Mesenchymal stem cell (in vitro differentiated cells and primary cell): ENCODE measurements around the gene PANK4.

Experiments used
- DNase-seq: peaks from one replicate; pipeline ENCODE4 v3.0.0-alpha.2; 2013
- H2AFZ ChIP-seq: one replicate; pipeline ENCODE4 v1.6.1; 2013; ENCODE audit warnings: low read depth, mild to moderate bottlenecking, control low read depth, inconsistent platforms, low read length, moderate library complexity
- H2AK5ac ChIP-seq: 2 replicates; pipeline ENCODE4 v1.6.1; 2013; ENCODE audit warnings: low read length, moderate library complexity, mild to moderate bottlenecking, inconsistent platforms; ENCODE audit not compliant: severe bottlenecking
- H2BK120ac ChIP-seq: one replicate; pipeline ENCODE4 v1.6.1; 2013; ENCODE audit warnings: low read depth, mild to moderate bottlenecking, inconsistent platforms, low read length, moderate library complexity
- H2BK12ac ChIP-seq, 2 experiments: one replicate each; pipeline ENCODE4 v1.6.1; 2013; ENCODE audit warnings: inconsistent platforms in 2 of 2, low read length in 2 of 2, mild to moderate bottlenecking in 2 of 2, moderate library complexity in 2 of 2, control low read depth in 1 of 2
- H2BK15ac ChIP-seq: one replicate; pipeline ENCODE4 v1.6.1; 2013; ENCODE audit warnings: mild to moderate bottlenecking, low read depth, inconsistent platforms; ENCODE audit not compliant: poor library complexity, severe bottlenecking
- H2BK5ac ChIP-seq: 2 replicates; pipeline ENCODE4 v1.6.1; 2013; ENCODE audit warnings: low read depth, mild to moderate bottlenecking, low read length, control low read depth, inconsistent platforms; ENCODE audit not compliant: poor library complexity, severe bottlenecking
- H3K14ac ChIP-seq, 2 experiments: one replicate each; pipeline ENCODE4 v1.6.1; 2013; ENCODE audit warnings: inconsistent platforms in 2 of 2, low read length in 2 of 2, control low read depth in 1 of 2, mild to moderate bottlenecking in 1 of 2, moderate library complexity in 1 of 2
- H3K18ac ChIP-seq, 2 experiments: one replicate each; pipeline ENCODE4 v1.6.1; 2013; ENCODE audit warnings: inconsistent platforms in 2 of 2, low read length in 2 of 2, control low read depth in 1 of 2, low read depth in 1 of 2, mild to moderate bottlenecking in 1 of 2
- H3K23ac ChIP-seq, 2 experiments: one replicate each; pipeline ENCODE4 v1.6.1; 2013; ENCODE audit warnings: inconsistent platforms in 2 of 2, low read length in 2 of 2, mild to moderate bottlenecking in 2 of 2, moderate library complexity in 2 of 2, control low read depth in 1 of 2
- H3K27ac ChIP-seq: 2 replicates; pipeline ENCODE4 v1.5.1; 2013; ENCODE audit warnings: mild to moderate bottlenecking, moderate library complexity, low read length, control low read depth, inconsistent platforms; ENCODE audit not compliant: poor library complexity, severe bottlenecking
- H3K27me3 ChIP-seq, 2 experiments: 2 replicates each; pipeline versions ENCODE4 v1.6.1 to v1.7.0; 2013; ENCODE audit warnings: low read length in 2 of 2, mild to moderate bottlenecking in 2 of 2, moderate library complexity in 2 of 2, control low read depth in 1 of 2, inconsistent platforms in 1 of 2; ENCODE audit not compliant: control insufficient read depth in 1 of 2, insufficient read depth in 1 of 2
- H3K36me3 ChIP-seq, 2 experiments: 2 replicates each; pipeline versions ENCODE4 v1.6.1 to v1.7.0; 2013; ENCODE audit warnings: low read length in 2 of 2, control low read depth in 1 of 2, inconsistent platforms in 1 of 2, low read depth in 1 of 2, mild to moderate bottlenecking in 1 of 2; ENCODE audit not compliant: insufficient read depth in 2 of 2, control insufficient read depth in 1 of 2
- H3K4ac ChIP-seq, 2 experiments: one replicate each; pipeline ENCODE4 v1.6.1; 2013; ENCODE audit warnings: inconsistent platforms in 2 of 2, low read length in 2 of 2, mild to moderate bottlenecking in 2 of 2, moderate library complexity in 2 of 2, control low read depth in 1 of 2, low read depth in 1 of 2
- H3K4me1 ChIP-seq: 2 replicates; pipeline ENCODE4 v1.6.1; 2013; ENCODE audit warnings: low read depth, low read length, control low read depth; ENCODE audit not compliant: control insufficient read depth, insufficient read depth
- H3K4me2 ChIP-seq: 2 replicates; pipeline ENCODE4 v1.6.1; 2013; ENCODE audit warnings: low read length, mild to moderate bottlenecking, inconsistent platforms; ENCODE audit not compliant: poor library complexity, severe bottlenecking
- H3K4me3 ChIP-seq, 2 experiments: 2 replicates each; pipeline versions ENCODE4 v1.5.1 to v1.7.0; 2013; ENCODE audit warnings: low read length in 2 of 2, mild to moderate bottlenecking in 2 of 2, control low read depth in 1 of 2, low read depth in 1 of 2; ENCODE audit not compliant: insufficient read depth in 1 of 2
- H3K79me1 ChIP-seq: replicated peaks from 2 replicates; pipeline ENCODE4 v1.6.1; 2013; ENCODE audit warnings: mild to moderate bottlenecking, control low read depth, low read length, inconsistent platforms; ENCODE audit not compliant: poor library complexity, severe bottlenecking
- H3K9ac ChIP-seq: 2 replicates; pipeline ENCODE4 v1.7.0; 2013; ENCODE audit warnings: mild to moderate bottlenecking, low read length, moderate library complexity
- H3K9me3 ChIP-seq: 2 replicates; pipeline ENCODE4 v1.7.0; 2013; ENCODE audit warnings: mild to moderate bottlenecking, low read length; ENCODE audit not compliant: control insufficient read depth
- H4K8ac ChIP-seq: one replicate; pipeline ENCODE4 v1.6.1; 2013; ENCODE audit warnings: inconsistent platforms, mild to moderate bottlenecking, low read length, moderate library complexity
- H4K91ac ChIP-seq: one replicate; pipeline ENCODE4 v1.6.1; 2013; ENCODE audit warnings: mild to moderate bottlenecking, low read length, inconsistent platforms
- WGBS: methylation state at CpG from one replicate; pipeline ENCODE4 v1.1.7; 2013; ENCODE audit warnings: mixed read lengths; 5-methylcytosine and 5-hydroxymethylcytosine counted together

Gene PANK4

DNA sequence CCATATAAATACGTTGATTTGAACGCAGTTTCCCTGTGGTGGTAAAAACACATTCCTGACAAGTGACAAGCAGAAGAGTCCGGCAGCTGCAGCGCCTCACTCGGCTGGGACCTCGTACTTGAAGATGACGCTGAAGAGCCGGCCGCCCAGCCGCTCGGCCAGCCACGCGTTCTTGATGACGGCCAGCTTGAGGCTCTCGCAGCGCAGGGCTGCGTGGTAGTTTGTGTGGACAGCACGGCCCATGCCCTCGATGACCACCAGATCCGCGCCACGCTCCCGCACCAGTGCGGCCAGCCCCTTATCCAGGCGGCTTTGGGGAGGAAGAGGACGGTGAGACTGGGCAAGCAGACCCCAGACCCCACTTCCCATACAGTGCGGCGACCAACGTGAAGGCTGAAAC is 17.6 kb downstream of the PANK4 start:
- H3K23ac ChIP-seq: no peak overlapping the region
- peaks cover 14% of the 10 kb centered on the region for H3K4me1 ChIP-seq
- H2BK120ac ChIP-seq: no peak overlapping the region
- H3K14ac ChIP-seq: no peak overlapping the region
- H3K4me2 ChIP-seq: no peak overlapping the region
- H2BK15ac ChIP-seq: no peak overlapping the region
- no peak overlapping the region for H2BK12ac ChIP-seq
- no peak overlapping the region for H3K4me3 ChIP-seq
- H3K4ac ChIP-seq: no peak overlapping the region
- H3K27me3 ChIP-seq: peaks cover 0 to 23% of the 10 kb centered on the region in 2 experiments
- no peak overlapping the region for H2AK5ac ChIP-seq
- H3K36me3 ChIP-seq: peaks cover 45 to 87% of the 10 kb centered on the region in 2 experiments
- no peak overlapping the region for H4K8ac ChIP-seq
- no peak overlapping the region for H3K27ac ChIP-seq
- H4K91ac ChIP-seq: no peak overlapping the region
- H2BK5ac ChIP-seq: no peak overlapping the region
- no peak overlapping the region for H2AFZ ChIP-seq
- H3K18ac ChIP-seq: no peak overlapping the region
- no peaks in the 10 kb centered on the region for H3K9me3 ChIP-seq
- no peak overlapping the region for H3K9ac ChIP-seq
- no peak for DNase-seq
- 96% methylated on average over 29 of the region's 29 CpGs for WGBS
- peaks cover 11% of the 10 kb centered on the region for H3K79me1 ChIP-seq

DNA sequence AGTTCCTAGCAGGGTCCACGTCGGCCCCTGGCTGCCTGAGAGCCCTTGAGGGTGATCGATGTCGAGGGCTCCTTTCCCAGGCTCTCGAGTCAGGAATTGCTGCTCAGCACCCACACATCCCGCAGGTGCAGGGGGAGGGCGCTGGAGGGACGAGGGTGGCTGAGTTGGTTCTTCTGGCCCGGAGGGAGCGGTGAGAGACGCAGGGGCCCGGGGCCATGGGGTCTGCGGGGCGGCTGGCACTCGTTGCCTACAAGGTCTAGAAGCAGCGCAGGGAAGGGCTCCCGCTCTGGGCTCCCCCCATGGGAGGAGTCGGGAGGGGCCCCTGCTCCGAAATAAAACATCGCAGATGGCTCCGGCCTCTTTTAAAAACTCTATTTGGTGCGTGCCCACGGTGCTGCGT is 18.2 kb downstream of the PANK4 start:
- Histone ChIP-seq H3K4me3 (no peak overlapping the region), H3K4ac (no peak overlapping the region), H2BK5ac (no peak overlapping the region), H4K8ac (no peak overlapping the region), H3K27ac (no peak overlapping the region), H3K18ac (no peak overlapping the region), H3K9me3 (no peaks in the 10 kb centered on the region), H3K27me3 (peaks cover 0 to 28% of the 10 kb centered on the region in 2 experiments), H2AFZ (no peak overlapping the region), H3K36me3 (peaks cover 39 to 81% of the 10 kb centered on the region in 2 experiments), H3K14ac (no peak overlapping the region), H2BK15ac (no peak overlapping the region), H2BK120ac (no peak overlapping the region), H3K4me2 (no peak overlapping the region), H3K9ac (no peak overlapping the region), H3K23ac (no peak overlapping the region), H2AK5ac (no peak overlapping the region), H3K79me1 (peaks cover 7% of the 10 kb centered on the region), H3K4me1 (peaks cover 16% of the 10 kb centered on the region), H4K91ac (no peak overlapping the region), H2BK12ac (no peak overlapping the region)
- no peak for DNase-seq
- WGBS: 91% methylated on average over 19 of the region's 24 CpGs

DNA sequence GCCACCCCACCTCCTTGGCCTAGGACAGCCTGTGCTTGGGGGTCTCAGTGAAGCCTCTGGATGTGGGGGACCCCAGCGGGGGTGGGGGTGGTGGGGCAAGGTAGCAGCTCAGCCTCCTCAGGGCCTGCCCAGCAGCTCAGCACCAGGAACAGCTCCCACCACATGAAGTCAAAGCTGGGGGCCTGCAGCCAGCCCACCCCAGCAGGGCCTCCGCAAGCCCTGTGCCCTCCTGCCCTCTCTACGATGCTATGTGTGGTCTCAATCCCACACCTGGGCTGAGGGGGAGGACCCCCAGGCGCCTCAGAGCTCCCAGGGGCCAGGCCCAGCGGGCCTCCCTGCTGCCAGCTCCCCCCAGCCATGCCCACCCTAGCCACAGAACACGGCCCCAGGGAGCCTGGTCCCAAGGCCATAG is 18.6 kb downstream of the PANK4 start:
- Histone ChIP-seq H3K4me3 (no peak overlapping the region), H3K36me3 (peaks cover 35 to 78% of the 10 kb centered on the region in 2 experiments), H3K4me2 (no peak overlapping the region), H3K23ac (no peak overlapping the region), H4K8ac (no peak overlapping the region), H2BK15ac (no peak overlapping the region), H4K91ac (no peak overlapping the region), H3K27me3 (peaks cover 0 to 32% of the 10 kb centered on the region in 2 experiments), H3K14ac (no peak overlapping the region), H3K9me3 (no peaks in the 10 kb centered on the region), H3K9ac (no peak overlapping the region), H3K4me1 (peaks cover 16% of the 10 kb centered on the region), H2BK120ac (no peak overlapping the region), H2AFZ (no peak overlapping the region), H3K79me1 (peaks cover 3% of the 10 kb centered on the region), H3K27ac (no peak overlapping the region), H2AK5ac (no peak overlapping the region), H2BK12ac (no peak overlapping the region), H3K18ac (no peak overlapping the region), H3K4ac (no peak overlapping the region), H2BK5ac (no peak overlapping the region)
- DNase-seq: no peak
- 94% methylated on average over 5 of the region's 6 CpGs for WGBS

DNA sequence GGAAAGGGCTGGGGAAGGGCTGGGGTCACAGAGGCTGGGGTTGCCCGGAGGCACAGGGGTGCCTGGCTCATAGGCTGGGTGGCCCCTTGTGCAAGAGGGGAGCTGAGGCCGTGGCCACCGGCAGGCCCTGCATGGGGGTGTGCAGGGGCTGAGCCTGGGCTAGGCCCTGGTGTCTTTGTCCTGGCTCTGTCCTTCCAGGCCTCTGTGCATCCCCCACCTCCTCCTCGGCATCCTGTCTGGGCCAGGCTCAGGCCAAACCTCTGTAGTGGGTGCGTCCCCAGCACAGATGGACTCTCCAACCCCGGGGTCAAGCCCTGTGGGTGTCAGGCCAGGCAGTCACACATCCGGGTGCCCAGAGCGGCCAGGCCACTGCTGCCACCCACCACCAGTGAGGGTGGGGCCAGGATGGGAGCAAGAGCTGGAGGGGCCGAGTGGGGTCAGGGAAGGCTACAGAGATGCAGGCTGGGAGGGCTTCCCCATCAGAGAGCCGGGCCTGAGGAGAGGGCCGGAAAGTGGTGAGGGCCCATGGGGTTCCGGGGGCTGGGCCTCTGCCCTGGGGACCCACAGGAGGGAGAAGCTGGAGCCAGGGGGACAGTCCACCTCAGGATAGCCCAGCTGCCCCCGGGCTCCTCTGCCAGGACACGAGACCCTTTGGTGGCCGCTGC is 19.4 kb downstream of the PANK4 start:
- Histone ChIP-seq H2BK120ac (no peak overlapping the region), H3K4ac (no peak overlapping the region), H3K4me1 (peaks cover 19% of the 10 kb centered on the region), H4K91ac (no peak overlapping the region), H3K18ac (no peak overlapping the region), H3K4me3 (no peak overlapping the region), H2BK5ac (no peak overlapping the region), H2AK5ac (no peak overlapping the region), H3K9ac (no peak overlapping the region), H3K23ac (no peak overlapping the region), H3K79me1 (peaks cover 2% of the 10 kb centered on the region), H3K14ac (no peak overlapping the region), H3K9me3 (no peaks in the 10 kb centered on the region), H3K27me3 (peaks cover 0 to 39% of the 10 kb centered on the region in 2 experiments), H2AFZ (no peak overlapping the region), H3K27ac (no peak overlapping the region), H3K36me3 (peaks cover 30 to 78% of the 10 kb centered on the region in 2 experiments), H2BK12ac (no peak overlapping the region), H4K8ac (no peak overlapping the region), H2BK15ac (peak overlapping the region; percentile 37), H3K4me2 (no peak overlapping the region)
- no peak for DNase-seq
- WGBS: 68% methylated on average over 13 of the region's 15 CpGs
